Measurements from ENCODE around the gene TLR8.
"Not testable (repeated sequence)": the region's sequence is repeated elsewhere in the genome, so short reads cannot be mapped to it uniquely, and the experiment has no call there.

Gene TLR8

GRCh38 chrX:12898073-12898472, 8.3 kb upstream of the TLR8 start:
- peak; percentile 91 for ATAC-seq

GRCh38 chrX:12899506-12899905, 6.9 kb upstream of the TLR8 start:
- no peak for DNase-seq
- no peak for ATAC-seq

More at GRCh38 chrX:12898073-12898472, 8.3 kb upstream of the TLR8 start:
- DNase-seq, result peak; percentile 9

- ATAC-seq (no peak), DNase-seq (peak; percentile 73)
These were observed 4.9 kb upstream of the TLR8 start for GRCh38 chrX:12901486-12901885.

- DNase-seq (no peak), ATAC-seq (no peak)
These were observed 2.8 kb upstream of the TLR8 start for GRCh38 chrX:12903646-12904045.

GRCh38 chrX:12910423-12911121, 4.2 kb downstream of the TLR8 start:
- no peak for DNase-seq
- ATAC-seq, result no peak

- ATAC-seq, result peak; percentile 52
- no peak for DNase-seq
These were observed 4.7 kb downstream of the TLR8 start for GRCh38 chrX:12911122-12911470.

GRCh38 chrX:12912791-12913482, 6.5 kb downstream of the TLR8 start:
- ATAC-seq (no peak), DNase-seq (no peak)

- no peak for DNase-seq
- no peak for ATAC-seq
These were observed 11.3 kb downstream of the TLR8 start for GRCh38 chrX:12917753-12918152.

- DNase-seq (no peak), ATAC-seq (peak; percentile 43)
These were observed 12.6 kb downstream of the TLR8 start for GRCh38 chrX:12919051-12919450.

GRCh38 chrX:12919620-12920019, 13.2 kb downstream of the TLR8 start:
- ATAC-seq (no peak), DNase-seq (no peak)

- no peak for ATAC-seq
- DNase-seq, result no peak
These were observed 14.6 kb downstream of the TLR8 start for GRCh38 chrX:12920990-12921389.

- ATAC-seq, result no peak
- DNase-seq, result no peak
These were observed 15.6 kb downstream of the TLR8 start for GRCh38 chrX:12921886-12922598.

GRCh38 chrX:12922599-12922919, 16.1 kb downstream of the TLR8 start:
- DNase-seq (no peak), ATAC-seq (no peak)

GRCh38 chrX:12929701-12930100, 23.3 kb downstream of the TLR8 start:
- DNase-seq (no peak), ATAC-seq (peak; percentile 79)

GRCh38 chrX:12930150-12930549, 23.7 kb downstream of the TLR8 start:
- DNase-seq (no peak), ATAC-seq (peak; percentile 65)

- no peak for ATAC-seq
These were observed 25.8 kb downstream of the TLR8 start for GRCh38 chrX:12932244-12932643.

GRCh38 chrX:12934850-12935249, 28.4 kb downstream of the TLR8 start:
- DNase-seq (no peak), ATAC-seq (no peak)

More at GRCh38 chrX:12932244-12932643, 25.8 kb downstream of the TLR8 start:
- no peak for DNase-seq

GRCh38 chrX:12936947-12937346, 30.5 kb downstream of the TLR8 start:
- DNase-seq, result no peak
- ATAC-seq, result no peak

GRCh38 chrX:12940471-12940870, 34.1 kb downstream of the TLR8 start:
- DNase-seq, ATAC-seq: not testable (repeated sequence)

- DNase-seq, ATAC-seq: not testable (repeated sequence)
These were observed 37.2 kb downstream of the TLR8 start for GRCh38 chrX:12943592-12943991.

GRCh38 chrX:12944452-12944851, 38.0 kb downstream of the TLR8 start:
- DNase-seq, ATAC-seq: not testable (repeated sequence)

- ATAC-seq (no peak), DNase-seq (no peak)
These were observed 39.1 kb downstream of the TLR8 start for GRCh38 chrX:12945494-12945893.

- DNase-seq, result no peak
These were observed 40.0 kb downstream of the TLR8 start for GRCh38 chrX:12946406-12946805.

More at GRCh38 chrX:12946406-12946805, 40.0 kb downstream of the TLR8 start:
- ATAC-seq, result no peak

All from stimulated activated naive CD8-positive, alpha-beta T cell treated with anti-CD3 and anti-CD28 coated beads, Interleukin-15, Interleukin-2, amounts not matched to agents 100 U/mL and 50 U/mL, for 24 hours (primary cell).